ENCODE measurements around the gene SH3RF3. TPM values are rescaled to one million over a fixed set of nuclear protein-coding genes. Genes with fewer than 3 reads are reported as not detected.

Gene SH3RF3
- total RNA-seq, 1 experiment from 2014 or later = 1.0 TPM

- POLR2A ChIA-PET = no interaction called here
- Mint-ChIP-seq H3K9me3 (no peaks in the 10 kb centered on the region), H3K27ac (no peak overlapping the region), H3K4me3 (no peak overlapping the region), H3K36me3 (no peaks in the 10 kb centered on the region), H3K27me3 (ENCODE audit: low read depth) (no peaks in the 10 kb centered on the region), H3K4me1 (peaks cover 12% of the 10 kb centered on the region)
- ATAC-seq (no peak), DNase-seq (ENCODE audit: low spot score) (no peak)
- CTCF ChIA-PET = no interaction called here
- TF ChIP-seq CDX4 (CRISPR knock-in tag; IDR thresholded peaks at IDR 0.05; ENCODE audit: borderline replicate concordance) (no peak), ATF6 (CRISPR knock-in tag; IDR thresholded peaks at IDR 0.05) (no peak), ZNF512 (CRISPR knock-in tag; IDR thresholded peaks at IDR 0.05; ENCODE audit: borderline replicate concordance) (no peak), RORB (CRISPR knock-in tag; IDR thresholded peaks at IDR 0.05) (no peak), ZNF532 (CRISPR knock-in tag; IDR thresholded peaks at IDR 0.05; ENCODE audit: borderline replicate concordance) (no peak), NR1H2 (CRISPR knock-in tag; IDR thresholded peaks at IDR 0.05) (no peak), IRF2 (CRISPR knock-in tag; IDR thresholded peaks at IDR 0.05; ENCODE audit: borderline replicate concordance, low read depth) (no peak), STAT6 (CRISPR knock-in tag; conservative IDR thresholded peaks at IDR 0.05; ENCODE audit: low read depth) (no peak), FOXJ3 (CRISPR knock-in tag; IDR thresholded peaks at IDR 0.05; ENCODE audit: borderline replicate concordance) (no peak), MYBL2 (CRISPR knock-in tag; IDR thresholded peaks at IDR 0.05) (no peak), OVOL2 (CRISPR knock-in tag; IDR thresholded peaks at IDR 0.05; ENCODE audit: borderline replicate concordance) (no peak), FOXP4 (CRISPR knock-in tag; IDR thresholded peaks at IDR 0.05) (no peak), ZNF317 (CRISPR knock-in tag; IDR thresholded peaks at IDR 0.05; ENCODE audit: borderline replicate concordance, low read depth) (no peak), ZNF121 (CRISPR knock-in tag; IDR thresholded peaks at IDR 0.05) (no peak), AR (CRISPR knock-in tag; IDR thresholded peaks at IDR 0.05) (no peak), AFF4 (CRISPR knock-in tag; IDR thresholded peaks at IDR 0.05; ENCODE audit: borderline replicate concordance) (no peak)
These were observed 96.3 kb downstream of the SH3RF3 start for GRCh38 chr2:109225170-109225782.

Data from WTC11 (cell line).